HEK293 (cell line): Measurements from ENCODE around the gene STEAP2.

Experiments
- CTCF ChIP-seq: fragments of 450-650 bp; formaldehyde crosslinking; IDR thresholded peaks from 2 replicates; pipeline ENCODE4 v1.5.1; 2016; ENCODE audit warnings: missing biosample characterization, missing genetic modification characterization
- HOXA7 ChIP-seq: sonication (generic); formaldehyde crosslinking; IDR thresholded peaks from 2 replicates; pipeline ENCODE4 v1.8.1; 2022; ENCODE audit warnings: missing genetic modification reagents, borderline replicate concordance
- SCRT2 ChIP-seq: fragments of 450-650 bp; formaldehyde crosslinking; IDR thresholded peaks from 2 replicates; pipeline ENCODE4 v1.5.1; 2016; ENCODE audit warnings: missing biosample characterization, missing genetic modification characterization
- ZBTB26 ChIP-seq: fragments of 450-650 bp; formaldehyde crosslinking; optimal IDR thresholded peaks from 2 replicates; pipeline ENCODE3; 2016; ENCODE audit warnings: missing biosample characterization, mild to moderate bottlenecking, missing genetic modification characterization
- ZNF274 ChIP-seq, 2 experiments: fragments of 200-500 bp in 1 of 2; fragments of 450-650 bp in 1 of 2; sonication (Bioruptor generic) in 1 of 2; formaldehyde crosslinking in 1 of 2; IDR thresholded peaks; 2 replicates each; pipeline versions ENCODE4 v1.5.1 to v1.6.1; 2014 to 2016; ENCODE audit warnings: borderline replicate concordance in 1 of 2, inconsistent platforms in 1 of 2, low read length in 1 of 2, missing biosample characterization in 1 of 2, missing genetic modification characterization in 1 of 2
- ZNF658 ChIP-seq: fragments of 450-650 bp; formaldehyde crosslinking; IDR thresholded peaks from 2 replicates; pipeline ENCODE4; 2016; ENCODE audit warnings: missing biosample characterization, missing genetic modification characterization
- ZNF664 ChIP-seq: fragments of 450-650 bp; formaldehyde crosslinking; IDR thresholded peaks from 2 replicates; pipeline ENCODE4 v1.5.1; 2016; ENCODE audit warnings: missing biosample characterization, missing genetic modification characterization
- ZNF792 ChIP-seq: fragments of 450-650 bp; formaldehyde crosslinking; IDR thresholded peaks from 2 replicates; pipeline ENCODE4 v1.5.1; 2016; ENCODE audit warnings: missing biosample characterization, missing genetic modification characterization
- ZSCAN5A ChIP-seq: fragments of 450-650 bp; formaldehyde crosslinking; IDR thresholded peaks from 2 replicates; pipeline ENCODE4 v1.5.1; 2016; ENCODE audit warnings: missing biosample characterization, missing genetic modification characterization

GRCh38 chr7:90180011-90180585 lies 31.4 kb upstream of the STEAP2 start:
- no peak for TF ChIP-seq ZNF792
- TF ChIP-seq CTCF (tag by site-specific recombination): no peak
- no peak for TF ChIP-seq ZNF658 (tag by site-specific recombination)
- no peak for TF ChIP-seq ZNF274 (IDR thresholded peaks at IDR 0.05; ENCODE audit: low read length)
- no peak for TF ChIP-seq ZNF274 (tag by site-specific recombination; IDR thresholded peaks at IDR 0.05; ENCODE audit: borderline replicate concordance)
- TF ChIP-seq HOXA7 (CRISPR knock-in tag): no peak
- TF ChIP-seq ZBTB26 (tag by site-specific recombination): no peak
- TF ChIP-seq ZNF664 (tag by site-specific recombination): no peak
- TF ChIP-seq ZSCAN5A (tag by site-specific recombination): no peak
- no peak for TF ChIP-seq SCRT2 (tag by site-specific recombination)
